Activated CD4-positive, alpha-beta T cell treated with anti-CD3 and anti-CD28 coated beads, Interleukin-2, amount 10 ng/mL, durations not matched to agents 7 days and 5 days (primary cell): ENCODE measurements around the gene MTMR3. TPM values are rescaled to one million over a fixed set of nuclear protein-coding genes. Genes with fewer than 3 reads are reported as not detected.
"Not testable (repeated sequence)": the region's sequence is repeated elsewhere in the genome, so short reads cannot be mapped to it uniquely, and the experiment has no call there.

ENCODE experiments used
- CTCF ChIA-PET: fragments of 350-600 bp; sonication (Branson Sonifier 250); formaldehyde crosslinking; loops from one replicate; lab custom pipeline; 2021; ENCODE audit warnings: antibody characterized with exemption; lab: Charles Lee
- POLR2A ChIA-PET: fragments of 350-600 bp; sonication (Branson Sonifier 250); formaldehyde crosslinking; loops from one replicate; lab custom pipeline; 2021; ENCODE audit warnings: antibody characterized with exemption; lab: Charles Lee
- DNase-seq: peaks from one replicate; pipeline ENCODE4 v3.0.0-alpha.2; 2020
- H3K27ac Mint-ChIP-seq: one replicate; pipeline ENCODE4 v1.8.0; 2021; ENCODE audit warnings: mild to moderate bottlenecking, moderate library complexity, mixed read lengths
- H3K27me3 Mint-ChIP-seq: one replicate; pipeline ENCODE4 v1.8.0; 2021; ENCODE audit warnings: mixed read lengths
- H3K36me3 Mint-ChIP-seq: one replicate; pipeline ENCODE4 v1.8.0; 2021; ENCODE audit warnings: low read depth, mixed read lengths
- H3K4me1 Mint-ChIP-seq: one replicate; pipeline ENCODE4 v1.8.0; 2021; ENCODE audit warnings: mixed read lengths
- H3K4me3 Mint-ChIP-seq: one replicate; pipeline ENCODE4 v1.8.0; 2021; ENCODE audit warnings: mild to moderate bottlenecking, moderate library complexity, mixed read lengths
- H3K9me3 Mint-ChIP-seq: one replicate; pipeline ENCODE4 v1.8.0; 2021; ENCODE audit warnings: mixed read lengths
- total RNA-seq, 2 experiments: library from RNA; stranded (reverse); gene quantifications; one replicate each; pipeline ENCODE4 v1.2.3, GENCODE V29; 2021

Gene MTMR3
- total RNA-seq, 2 experiments from 2014 or later: 24.3 to 27.9 TPM

DNA sequence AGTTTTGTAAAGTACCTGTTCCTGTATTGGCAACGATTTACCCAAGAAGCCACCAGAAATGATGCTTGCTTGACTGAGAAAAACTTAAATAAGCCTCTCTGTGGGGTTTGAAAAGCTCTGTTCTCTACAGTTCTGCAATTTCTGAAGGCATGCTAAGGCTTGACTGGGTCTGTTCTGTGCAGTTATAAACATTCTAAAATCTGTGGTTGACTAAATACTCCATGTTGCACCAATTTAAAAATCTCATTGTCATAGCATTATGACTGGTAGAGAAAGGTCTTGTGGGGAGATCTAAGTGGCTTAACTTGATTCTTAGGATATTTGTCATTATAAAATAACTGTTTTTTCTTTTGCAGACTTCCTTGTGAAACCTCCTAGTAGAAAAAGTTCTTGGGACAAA lies 73.7 kb downstream of the MTMR3 start:
- H3K4me1 Mint-ChIP-seq: peaks cover 5% of the 10 kb centered on the region
- H3K27me3 Mint-ChIP-seq: no peaks in the 10 kb centered on the region
- POLR2A ChIA-PET: no interaction called here
- H3K27ac Mint-ChIP-seq: no peak overlapping the region
- CTCF ChIA-PET: no interaction called here
- H3K9me3 Mint-ChIP-seq: no peaks in the 10 kb centered on the region
- no peak overlapping the region for H3K4me3 Mint-ChIP-seq
- DNase-seq: no peak
- H3K36me3 Mint-ChIP-seq: peaks cover 1% of the 10 kb centered on the region

- ChIA-PET CTCF (no interaction called here), POLR2A (no interaction called here)
- no peak overlapping the region for H3K4me3 Mint-ChIP-seq
- no peaks in the 10 kb centered on the region for H3K9me3 Mint-ChIP-seq
- no peak overlapping the region for H3K27ac Mint-ChIP-seq
- peaks cover 1% of the 10 kb centered on the region for H3K36me3 Mint-ChIP-seq
- DNase-seq: no peak
- H3K27me3 Mint-ChIP-seq: no peaks in the 10 kb centered on the region
- no peaks in the 10 kb centered on the region for H3K4me1 Mint-ChIP-seq
Measured at GRCh38 chr22:29958170-29958569, 75.2 kb downstream of the MTMR3 start.

DNA sequence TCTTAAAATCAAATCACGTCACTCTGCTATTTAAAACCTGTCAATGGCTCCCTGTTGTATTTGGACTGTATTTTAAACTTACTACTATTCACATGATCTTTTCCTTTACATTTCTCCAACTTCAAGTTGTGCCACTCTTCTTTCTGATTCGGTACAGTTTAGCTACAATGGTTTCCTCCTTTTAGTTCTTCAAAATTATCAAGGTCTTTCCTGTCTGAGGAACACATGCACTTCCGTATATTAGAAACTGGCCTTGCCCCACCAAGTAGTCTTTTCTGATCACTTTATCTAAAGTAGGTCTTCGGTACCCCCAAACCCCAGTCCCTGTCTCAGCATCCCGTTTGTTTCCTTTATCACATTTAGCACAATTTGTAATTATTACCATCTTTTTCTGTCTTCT lies 81.8 kb downstream of the MTMR3 start:
- Mint-ChIP-seq H3K36me3 (no peaks in the 10 kb centered on the region), H3K9me3 (no peaks in the 10 kb centered on the region), H3K4me1 (no peaks in the 10 kb centered on the region), H3K27ac (no peak overlapping the region), H3K27me3 (no peaks in the 10 kb centered on the region), H3K4me3 (no peak overlapping the region)
- DNase-seq: no peak
- CTCF ChIA-PET: no interaction called here
- POLR2A ChIA-PET: no interaction called here

DNA sequence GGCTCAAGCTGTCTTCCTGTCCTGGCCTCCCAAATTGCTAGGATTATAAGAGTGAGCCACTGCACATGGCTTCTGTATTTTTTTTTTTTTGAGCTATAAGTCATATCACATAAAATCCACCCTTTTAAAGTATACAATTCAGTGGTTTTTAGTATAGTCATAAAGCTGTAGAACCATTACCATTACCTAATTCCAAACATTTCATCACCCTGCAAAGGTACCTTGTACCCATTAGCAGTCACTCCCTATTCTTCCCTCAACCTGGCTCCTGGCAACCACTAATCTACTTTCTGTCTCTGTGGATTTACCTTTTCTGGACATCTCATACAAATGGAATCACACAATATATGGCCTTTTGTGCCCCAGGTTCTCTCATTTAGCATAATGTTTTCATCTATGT lies 84.5 kb downstream of the MTMR3 start:
- Mint-ChIP-seq H3K27me3 (no peaks in the 10 kb centered on the region), H3K4me3 (no peak overlapping the region), H3K27ac (no peak overlapping the region), H3K4me1 (no peaks in the 10 kb centered on the region), H3K9me3 (no peaks in the 10 kb centered on the region), H3K36me3 (peaks cover 4% of the 10 kb centered on the region)
- POLR2A ChIA-PET: interaction anchor here (0.6 kb wide), 1 partner anchor 28 kb away, joined by 4 read pairs; no protein-coding TSS in a partner anchor
- CTCF ChIA-PET: interaction anchor here (0.6 to 0.7 kb wide), 2 partner anchors 8 to 88 kb away, joined by 3 read pairs; no protein-coding TSS in a partner anchor
- DNase-seq: no peak

GRCh38 chr22:29971607-29972006 lies 88.6 kb downstream of the MTMR3 start:
- Mint-ChIP-seq H3K27me3 (no peaks in the 10 kb centered on the region), H3K36me3 (peaks cover 4% of the 10 kb centered on the region), H3K4me3 (no peak overlapping the region), H3K4me1 (no peaks in the 10 kb centered on the region), H3K27ac (no peak overlapping the region), H3K9me3 (no peaks in the 10 kb centered on the region)
- no peak for DNase-seq
- POLR2A ChIA-PET: interaction anchor here (0.6 kb wide), 1 partner anchor 33 kb away, joined by 3 read pairs; no protein-coding TSS in a partner anchor
- CTCF ChIA-PET: interaction anchor here (0.7 to 1.3 kb wide), 2 partner anchors 284 to 1567 kb away, joined by 3 to 5 read pairs; no protein-coding TSS in a partner anchor

DNA sequence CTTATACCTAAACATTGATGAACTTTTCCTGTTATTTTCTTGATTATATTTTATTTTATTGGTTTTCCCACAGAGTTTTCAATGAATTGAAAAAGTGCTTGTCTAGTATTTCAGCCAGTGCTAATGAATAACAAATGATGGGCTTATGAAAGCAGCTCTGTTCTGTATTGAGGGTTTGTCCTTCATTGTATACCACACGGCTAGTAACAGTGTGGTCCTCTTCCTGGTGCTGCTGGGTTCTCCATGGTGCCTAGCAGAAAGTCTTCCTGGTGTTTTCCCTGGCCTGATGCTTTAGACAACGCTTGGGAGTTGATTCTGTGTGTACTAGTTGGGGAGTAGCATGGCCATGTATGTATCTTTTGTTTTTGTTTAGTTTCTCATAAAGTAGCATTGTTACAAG lies 89.1 kb downstream of the MTMR3 start:
- ChIA-PET POLR2A (no interaction called here), CTCF (interaction anchor here (1.3 kb wide), 1 partner anchor 284 kb away, joined by 3 read pairs; no protein-coding TSS in a partner anchor)
- Mint-ChIP-seq H3K27ac (no peak overlapping the region), H3K36me3 (peaks cover 4% of the 10 kb centered on the region), H3K4me1 (no peaks in the 10 kb centered on the region), H3K27me3 (no peaks in the 10 kb centered on the region), H3K4me3 (no peak overlapping the region), H3K9me3 (no peaks in the 10 kb centered on the region)
- DNase-seq: no peak

- H3K4me3 Mint-ChIP-seq: no peak overlapping the region
Measured at GRCh38 chr22:29973269-29973668, 90.3 kb downstream of the MTMR3 start.

GRCh38 chr22:29973680-29974079 lies 90.7 kb downstream of the MTMR3 start:
- POLR2A ChIA-PET, CTCF ChIA-PET, H3K4me3 Mint-ChIP-seq, H3K27ac Mint-ChIP-seq, H3K4me1 Mint-ChIP-seq, H3K36me3 Mint-ChIP-seq, DNase-seq, H3K27me3 Mint-ChIP-seq, H3K9me3 Mint-ChIP-seq: not testable (repeated sequence)

More at GRCh38 chr22:29973269-29973668, 90.3 kb downstream of the MTMR3 start:
- DNase-seq: no peak
- CTCF ChIA-PET: interaction anchor here (0.6 kb wide), 1 partner anchor 33 kb away, joined by 3 read pairs; no protein-coding TSS in a partner anchor
- no peaks in the 10 kb centered on the region for H3K9me3 Mint-ChIP-seq
- no peaks in the 10 kb centered on the region for H3K4me1 Mint-ChIP-seq
- H3K27ac Mint-ChIP-seq: no peak overlapping the region
- POLR2A ChIA-PET: no interaction called here
- peaks cover 4% of the 10 kb centered on the region for H3K36me3 Mint-ChIP-seq
- no peaks in the 10 kb centered on the region for H3K27me3 Mint-ChIP-seq

GRCh38 chr22:29975494-29975893 lies 92.5 kb downstream of the MTMR3 start:
- no peak overlapping the region for H3K4me3 Mint-ChIP-seq
- ChIA-PET POLR2A (no interaction called here), CTCF (interaction anchor here (0.6 kb wide), 1 partner anchor 8 kb away, joined by 3 read pairs; no protein-coding TSS in a partner anchor)
- no peak overlapping the region for H3K27ac Mint-ChIP-seq
- peaks cover 14% of the 10 kb centered on the region for H3K36me3 Mint-ChIP-seq
- H3K4me1 Mint-ChIP-seq: no peaks in the 10 kb centered on the region
- no peaks in the 10 kb centered on the region for H3K27me3 Mint-ChIP-seq
- H3K9me3 Mint-ChIP-seq: no peaks in the 10 kb centered on the region
- no peak for DNase-seq

- H3K27ac Mint-ChIP-seq: no peak overlapping the region
- DNase-seq: no peak
- no peaks in the 10 kb centered on the region for H3K27me3 Mint-ChIP-seq
Measured at GRCh38 chr22:29977107-29977506, 94.1 kb downstream of the MTMR3 start.

GRCh38 chr22:29979777-29980321 lies 96.9 kb downstream of the MTMR3 start:
- H3K36me3 Mint-ChIP-seq: peaks cover 10% of the 10 kb centered on the region
- H3K9me3 Mint-ChIP-seq: no peaks in the 10 kb centered on the region
- CTCF ChIA-PET: interaction anchor here (0.6 to 1.9 kb wide), 2 partner anchors 25 to 185 kb away, joined by 4 to 5 read pairs; no protein-coding TSS in a partner anchor
- DNase-seq: no peak
- POLR2A ChIA-PET: no interaction called here
- no peaks in the 10 kb centered on the region for H3K27me3 Mint-ChIP-seq
- no peak overlapping the region for H3K4me3 Mint-ChIP-seq
- H3K4me1 Mint-ChIP-seq: no peaks in the 10 kb centered on the region
- no peak overlapping the region for H3K27ac Mint-ChIP-seq

More at GRCh38 chr22:29977107-29977506, 94.1 kb downstream of the MTMR3 start:
- H3K9me3 Mint-ChIP-seq: no peaks in the 10 kb centered on the region
- CTCF ChIA-PET: interaction anchor here (0.6 kb wide), 1 partner anchor 620 kb away, joined by 5 read pairs; no protein-coding TSS in a partner anchor
- H3K36me3 Mint-ChIP-seq: peaks cover 10% of the 10 kb centered on the region
- no peaks in the 10 kb centered on the region for H3K4me1 Mint-ChIP-seq
- POLR2A ChIA-PET: no interaction called here
- H3K4me3 Mint-ChIP-seq: no peak overlapping the region

DNA sequence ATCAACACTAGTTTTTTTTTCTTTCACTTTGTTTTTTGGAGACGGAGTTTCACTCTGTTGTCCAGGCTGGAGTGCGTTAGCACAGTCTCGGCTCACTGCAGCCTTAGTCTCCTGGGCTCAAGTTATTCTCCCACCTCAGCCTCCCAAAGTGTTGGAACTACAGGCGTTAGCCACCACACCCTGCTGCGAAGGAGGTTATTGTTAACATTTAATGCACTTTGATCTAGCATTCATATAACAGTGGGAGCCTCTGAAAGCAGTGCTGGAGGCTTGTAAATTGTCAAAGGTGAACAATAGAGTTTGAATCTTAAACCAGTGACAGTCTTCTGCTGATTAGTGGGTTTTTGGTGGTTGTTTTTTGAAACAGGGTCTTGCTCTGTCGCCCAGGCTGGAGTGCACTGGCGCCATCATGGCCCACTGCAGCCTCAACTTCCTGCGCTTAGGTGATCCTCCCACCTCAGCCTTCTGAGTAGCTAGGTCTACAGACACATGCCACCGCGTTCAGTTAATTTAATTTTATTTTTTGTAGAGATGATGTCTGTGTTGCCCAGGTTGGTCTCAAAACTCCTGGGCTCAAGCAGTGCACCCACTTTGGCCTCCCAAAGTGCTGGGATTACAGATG lies 100.4 kb downstream of the MTMR3 start:
- CTCF ChIA-PET: no interaction called here
- H3K27ac Mint-ChIP-seq: no peak overlapping the region
- peaks cover 7% of the 10 kb centered on the region for H3K4me1 Mint-ChIP-seq
- H3K36me3 Mint-ChIP-seq: peaks cover 13% of the 10 kb centered on the region
- no peaks in the 10 kb centered on the region for H3K9me3 Mint-ChIP-seq
- POLR2A ChIA-PET: no interaction called here
- no peak overlapping the region for H3K4me3 Mint-ChIP-seq
- no peaks in the 10 kb centered on the region for H3K27me3 Mint-ChIP-seq
- no peak for DNase-seq

- no peaks in the 10 kb centered on the region for H3K27me3 Mint-ChIP-seq
- ChIA-PET CTCF (no interaction called here), POLR2A (no interaction called here)
- peaks cover 7% of the 10 kb centered on the region for H3K36me3 Mint-ChIP-seq
- H3K27ac Mint-ChIP-seq: no peak overlapping the region
- DNase-seq: no peak
- H3K4me1 Mint-ChIP-seq: peaks cover 7% of the 10 kb centered on the region
- H3K4me3 Mint-ChIP-seq: no peak overlapping the region
- no peaks in the 10 kb centered on the region for H3K9me3 Mint-ChIP-seq
Measured at GRCh38 chr22:29985912-29986311, 102.9 kb downstream of the MTMR3 start.
